ENCODE data around the gene INO80D.
A peak's percentile ranks its signal among the peaks of the same experiment; 100 is the strongest.
"Not testable (repeated sequence)": the region's sequence is repeated elsewhere in the genome, so short reads cannot be mapped to it uniquely, and the experiment has no call there.

The INO80D gene

DNA sequence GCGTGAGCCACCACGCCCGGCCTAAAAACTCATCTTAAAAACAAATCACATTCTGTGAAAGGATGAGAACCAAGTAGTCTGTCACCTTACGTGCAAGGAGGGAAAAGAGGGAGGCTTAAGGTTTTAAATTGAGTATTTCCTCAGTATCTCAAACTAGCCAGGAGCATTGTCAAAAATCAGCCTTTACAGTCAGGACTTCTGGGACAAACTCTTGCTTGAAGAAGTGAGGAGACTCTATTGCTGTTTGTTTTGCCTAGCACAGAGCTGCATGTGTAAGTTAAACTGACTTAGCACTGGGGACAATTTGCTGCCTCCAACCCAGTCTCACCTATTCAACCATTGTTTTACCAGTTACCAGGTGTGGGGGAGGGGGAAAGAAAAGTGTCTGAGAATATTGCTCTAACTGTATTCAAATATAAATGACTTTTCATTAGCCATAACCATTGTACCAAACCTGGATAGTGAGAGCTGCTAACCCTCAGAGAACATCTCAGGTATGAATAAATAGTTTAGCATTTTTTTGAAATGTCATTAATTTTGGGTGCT is 3.6 kb downstream of the INO80D start:
- TF ChIP-seq POLR2A (IDR thresholded peaks at IDR 0.05; ENCODE audit: low read depth, low read length) (no peak), TAF1 (IDR thresholded peaks at IDR 0.05; ENCODE audit: borderline replicate concordance, low read depth, low read length) (no peak), POLR2AphosphoS5 (IDR thresholded peaks at IDR 0.05; ENCODE audit: low read depth, low read length) (no peak)
- FAIRE-seq: peak; percentile 44
- DNase-seq (ENCODE audit: insufficient read length): no peak

GRCh38 chr2:206080927-206081326 is 5.0 kb downstream of the INO80D start:
- no peak for DNase-seq (ENCODE audit: insufficient read length)
- no peak for FAIRE-seq
- TF ChIP-seq POLR2A (IDR thresholded peaks at IDR 0.05; ENCODE audit: low read depth, low read length) (no peak), POLR2AphosphoS5 (IDR thresholded peaks at IDR 0.05; ENCODE audit: low read depth, low read length) (no peak), TAF1 (IDR thresholded peaks at IDR 0.05; ENCODE audit: borderline replicate concordance, low read depth, low read length) (no peak)

- DNase-seq (ENCODE audit: insufficient read length): no peak
- FAIRE-seq: no peak
- no peak for TF ChIP-seq TAF1 (IDR thresholded peaks at IDR 0.05; ENCODE audit: borderline replicate concordance, low read depth, low read length)
- TF ChIP-seq POLR2A (IDR thresholded peaks at IDR 0.05; ENCODE audit: low read depth, low read length): no peak
- TF ChIP-seq POLR2AphosphoS5 (IDR thresholded peaks at IDR 0.05; ENCODE audit: low read depth, low read length): no peak
Measured at GRCh38 chr2:206079699-206080465, 6.1 kb downstream of the INO80D start.

GRCh38 chr2:206077879-206078278 is 8.1 kb downstream of the INO80D start:
- FAIRE-seq: not testable (repeated sequence)

GRCh38 chr2:206075113-206075512 is 10.9 kb downstream of the INO80D start:
- DNase-seq (ENCODE audit: insufficient read length) (no peak), FAIRE-seq (no peak)
- TF ChIP-seq TAF1 (IDR thresholded peaks at IDR 0.05; ENCODE audit: borderline replicate concordance, low read depth, low read length): no peak
- TF ChIP-seq POLR2A (IDR thresholded peaks at IDR 0.05; ENCODE audit: low read depth, low read length): no peak
- TF ChIP-seq POLR2AphosphoS5 (IDR thresholded peaks at IDR 0.05; ENCODE audit: low read depth, low read length): no peak

More at GRCh38 chr2:206077879-206078278, 8.1 kb downstream of the INO80D start:
- not testable (repeated sequence) for DNase-seq (ENCODE audit: insufficient read length)

DNA sequence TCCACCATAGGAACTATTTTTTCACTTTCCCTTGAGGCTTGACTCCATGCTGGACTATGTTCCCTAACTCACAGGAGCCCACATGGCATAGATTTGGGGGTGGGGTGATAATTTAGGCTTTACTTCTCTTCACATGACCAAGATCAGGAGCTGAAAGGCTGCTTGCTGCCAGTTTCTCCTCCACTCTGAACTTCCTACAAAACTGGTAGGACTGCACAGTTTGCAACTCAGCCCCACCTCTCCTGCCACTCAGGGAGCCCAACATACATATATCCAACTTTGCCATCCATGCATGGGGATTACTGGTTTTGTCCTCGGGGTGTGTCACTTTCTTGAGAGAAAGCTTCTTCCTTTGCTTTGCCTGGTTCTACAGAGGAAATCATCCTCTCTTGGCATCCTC is 14.2 kb downstream of the INO80D start:
- DNase-seq (ENCODE audit: insufficient read length) (no peak), FAIRE-seq (peak; percentile 9)
- TF ChIP-seq POLR2A (IDR thresholded peaks at IDR 0.05; ENCODE audit: low read depth, low read length): no peak

- no peak for DNase-seq (ENCODE audit: insufficient read length)
- no peak for FAIRE-seq
- TF ChIP-seq POLR2A (IDR thresholded peaks at IDR 0.05; ENCODE audit: low read depth, low read length): no peak
- no peak for TF ChIP-seq POLR2AphosphoS5 (IDR thresholded peaks at IDR 0.05; ENCODE audit: low read depth, low read length)
- no peak for TF ChIP-seq TAF1 (IDR thresholded peaks at IDR 0.05; ENCODE audit: borderline replicate concordance, low read depth, low read length)
Measured at GRCh38 chr2:206069417-206069816, 16.6 kb downstream of the INO80D start.

DNA sequence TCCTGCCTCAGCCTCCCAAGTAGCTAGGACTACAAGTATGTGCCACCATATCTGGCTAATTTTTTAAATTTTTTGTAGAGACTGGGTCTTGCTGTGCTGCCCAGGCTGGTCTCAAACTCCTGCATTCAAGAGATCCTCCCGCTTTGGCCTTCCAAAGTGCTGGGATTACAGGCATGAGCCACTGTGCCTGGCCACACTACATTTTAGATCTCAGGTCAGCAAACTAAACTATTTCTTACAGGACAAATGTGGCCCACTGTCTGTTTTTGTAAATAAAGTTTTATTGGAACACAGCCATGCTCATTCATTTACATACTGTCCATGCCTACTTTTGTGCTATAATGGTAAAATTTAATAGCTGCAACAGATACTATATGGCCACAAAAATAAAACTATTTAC is 17.8 kb downstream of the INO80D start:
- FAIRE-seq (no peak), DNase-seq (ENCODE audit: insufficient read length) (no peak)
- TF ChIP-seq POLR2AphosphoS5 (IDR thresholded peaks at IDR 0.05; ENCODE audit: low read depth, low read length): no peak
- TF ChIP-seq TAF1 (IDR thresholded peaks at IDR 0.05; ENCODE audit: borderline replicate concordance, low read depth, low read length): no peak
- no peak for TF ChIP-seq POLR2A (IDR thresholded peaks at IDR 0.05; ENCODE audit: low read depth, low read length)

DNA sequence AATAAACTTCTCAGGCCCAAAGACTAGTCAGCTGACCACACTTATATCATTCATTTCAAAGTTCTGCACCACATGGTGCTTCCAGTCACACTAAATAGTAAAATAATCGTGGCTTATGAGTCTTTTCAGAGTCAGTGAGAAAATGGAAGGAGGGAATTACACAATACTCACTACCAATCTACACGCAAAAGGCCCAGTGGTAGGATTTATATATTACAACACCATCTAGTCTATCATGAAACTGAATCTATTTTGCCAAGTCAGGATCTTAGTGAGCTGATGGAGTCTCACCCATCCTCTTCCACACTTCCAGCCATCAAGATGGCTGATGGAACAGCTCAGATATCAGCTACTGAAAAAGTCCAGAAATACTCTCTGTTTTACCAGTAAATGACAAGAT is 21.9 kb downstream of the INO80D start:
- no peak for DNase-seq (ENCODE audit: insufficient read length)
- TF ChIP-seq POLR2AphosphoS5 (IDR thresholded peaks at IDR 0.05; ENCODE audit: low read depth, low read length): no peak
- TF ChIP-seq POLR2A (IDR thresholded peaks at IDR 0.05; ENCODE audit: low read depth, low read length): no peak
- TF ChIP-seq TAF1 (IDR thresholded peaks at IDR 0.05; ENCODE audit: borderline replicate concordance, low read depth, low read length): no peak
- peak; percentile 42 for FAIRE-seq

DNA sequence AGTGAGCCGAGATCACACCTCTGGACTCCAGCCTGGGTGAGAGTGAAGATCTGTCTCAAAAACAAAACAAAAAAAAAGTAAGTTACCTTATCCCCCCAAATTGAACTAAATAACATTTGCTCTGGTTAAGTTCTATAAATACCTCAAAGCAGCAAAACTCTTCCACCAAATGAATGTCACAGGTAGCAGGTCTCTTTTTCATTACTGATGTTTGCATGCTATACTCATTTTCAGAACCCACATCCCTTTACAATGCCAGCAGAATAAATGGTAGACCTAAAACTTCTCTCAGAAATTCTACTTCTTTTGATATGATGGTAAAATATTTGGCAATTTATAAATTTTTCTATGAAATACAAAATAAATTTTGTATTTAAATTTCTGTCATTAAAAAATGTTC is 22.3 kb downstream of the INO80D start:
- no peak for FAIRE-seq
- TF ChIP-seq POLR2AphosphoS5 (IDR thresholded peaks at IDR 0.05; ENCODE audit: low read depth, low read length) (no peak), POLR2A (IDR thresholded peaks at IDR 0.05; ENCODE audit: low read depth, low read length) (no peak), TAF1 (IDR thresholded peaks at IDR 0.05; ENCODE audit: borderline replicate concordance, low read depth, low read length) (no peak)
- DNase-seq (ENCODE audit: insufficient read length): no peak

DNA sequence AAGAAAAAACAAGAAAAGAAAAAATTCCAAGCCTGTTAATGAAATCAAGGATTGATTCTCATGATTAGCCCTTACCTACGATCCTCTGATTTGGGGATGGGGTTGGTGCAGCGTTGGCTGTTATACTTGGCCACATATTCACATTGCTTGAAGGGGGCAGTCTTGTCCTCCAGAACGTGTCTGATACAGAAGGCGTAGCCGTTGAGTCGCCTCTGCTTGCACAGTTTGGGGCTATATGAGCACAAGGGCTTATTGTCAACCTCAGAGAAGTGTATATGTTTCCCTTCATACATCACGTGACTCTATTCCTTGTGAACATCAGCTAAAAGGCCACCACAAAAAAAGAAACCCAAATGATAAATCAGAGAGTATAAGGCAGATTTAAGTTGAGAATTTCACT is 23.2 kb downstream of the INO80D start:
- DNase-seq (ENCODE audit: insufficient read length): no peak
- peak; percentile 14 for FAIRE-seq
- TF ChIP-seq POLR2AphosphoS5 (IDR thresholded peaks at IDR 0.05; ENCODE audit: low read depth, low read length) (no peak), TAF1 (IDR thresholded peaks at IDR 0.05; ENCODE audit: borderline replicate concordance, low read depth, low read length) (no peak), POLR2A (IDR thresholded peaks at IDR 0.05; ENCODE audit: low read depth, low read length) (no peak)

- DNase-seq (ENCODE audit: insufficient read length) (no peak), FAIRE-seq (no peak)
- TF ChIP-seq POLR2A (IDR thresholded peaks at IDR 0.05; ENCODE audit: low read depth, low read length) (no peak), POLR2AphosphoS5 (IDR thresholded peaks at IDR 0.05; ENCODE audit: low read depth, low read length) (no peak), TAF1 (IDR thresholded peaks at IDR 0.05; ENCODE audit: borderline replicate concordance, low read depth, low read length) (no peak)
Measured at GRCh38 chr2:206056286-206056685, 29.7 kb downstream of the INO80D start.
